ENCODE measurements around the gene EYS.

DNA sequence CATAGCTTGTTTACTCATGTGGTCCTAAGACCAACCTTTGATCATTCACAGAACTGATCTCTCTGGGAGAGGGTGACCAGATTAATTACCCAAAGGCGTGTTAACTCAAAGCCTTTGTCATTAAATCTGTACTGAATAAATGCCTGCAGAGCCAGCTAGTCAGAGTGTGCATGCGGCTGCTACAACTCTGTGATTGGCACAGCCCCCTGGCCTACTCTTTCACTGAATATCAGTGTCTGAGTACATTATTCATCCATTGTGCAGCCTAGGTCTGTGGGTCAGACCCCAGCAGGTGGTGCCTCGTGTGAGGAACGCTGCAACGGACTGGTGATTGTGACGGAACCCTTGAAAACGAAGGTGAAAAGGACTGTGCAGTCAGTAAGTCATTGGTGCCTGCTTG, 1407.8 kb downstream of the EYS start:
- TF ChIP-seq, protein P1, sequence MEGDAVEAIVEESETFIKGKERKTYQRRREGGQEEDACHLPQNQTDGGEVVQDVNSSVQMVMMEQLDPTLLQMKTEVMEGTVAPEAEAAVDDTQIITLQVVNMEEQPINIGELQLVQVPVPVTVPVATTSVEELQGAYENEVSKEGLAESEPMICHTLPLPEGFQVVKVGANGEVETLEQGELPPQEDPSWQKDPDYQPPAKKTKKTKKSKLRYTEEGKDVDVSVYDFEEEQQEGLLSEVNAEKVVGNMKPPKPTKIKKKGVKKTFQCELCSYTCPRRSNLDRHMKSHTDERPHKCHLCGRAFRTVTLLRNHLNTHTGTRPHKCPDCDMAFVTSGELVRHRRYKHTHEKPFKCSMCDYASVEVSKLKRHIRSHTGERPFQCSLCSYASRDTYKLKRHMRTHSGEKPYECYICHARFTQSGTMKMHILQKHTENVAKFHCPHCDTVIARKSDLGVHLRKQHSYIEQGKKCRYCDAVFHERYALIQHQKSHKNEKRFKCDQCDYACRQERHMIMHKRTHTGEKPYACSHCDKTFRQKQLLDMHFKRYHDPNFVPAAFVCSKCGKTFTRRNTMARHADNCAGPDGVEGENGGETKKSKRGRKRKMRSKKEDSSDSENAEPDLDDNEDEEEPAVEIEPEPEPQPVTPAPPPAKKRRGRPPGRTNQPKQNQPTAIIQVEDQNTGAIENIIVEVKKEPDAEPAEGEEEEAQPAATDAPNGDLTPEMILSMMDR (IDR thresholded peaks at IDR 0.05): no peak
- no peak for TF ChIP-seq POLR2A (IDR thresholded peaks at IDR 0.05)
